ENCODE results near the gene CHCHD6. TPM values are rescaled to one million over a fixed set of nuclear protein-coding genes. Genes with fewer than 3 reads are reported as not detected.

The CHCHD6 gene
- total and polyA plus RNA-seq, 4 donors = 22.5 to 70.2 (median 49.7) TPM

- H3K9me3 ChIP-seq (ENCODE audit: control insufficient read depth, insufficient read depth, low read length) = no peaks in the 10 kb centered on the region
- H3K27ac ChIP-seq (ENCODE audit: low read depth, low read length) = no peak overlapping the region
- 84% methylated on average over 7 of the region's 11 CpGs for WGBS (ENCODE audit: insufficient coverage)
- no peak for DNase-seq (ENCODE audit: low read depth in 4 of 6, low spot score in 6 of 6)
- H3K36me3 ChIP-seq (ENCODE audit: control insufficient read depth, insufficient read depth, low read length) = no peaks in the 10 kb centered on the region
- H3K27me3 ChIP-seq (ENCODE audit: control insufficient read depth, insufficient read depth, low read length) = no peaks in the 10 kb centered on the region
- no peak overlapping the region for H3K4me3 ChIP-seq (ENCODE audit: low read depth, low read length)
- peaks cover 10% of the 10 kb centered on the region for H3K4me1 ChIP-seq (ENCODE audit: control insufficient read depth, insufficient read depth, low read length)
Measured at GRCh38 chr3:126661532-126662364, 42.3 kb upstream of the CHCHD6 start.

GRCh38 chr3:126663257-126663656, 40.8 kb upstream of the CHCHD6 start:
- Histone ChIP-seq H3K27ac (ENCODE audit: low read depth, low read length) (no peak overlapping the region), H3K27me3 (ENCODE audit: control insufficient read depth, insufficient read depth, low read length) (no peaks in the 10 kb centered on the region), H3K4me1 (ENCODE audit: control insufficient read depth, insufficient read depth, low read length) (peaks cover 10% of the 10 kb centered on the region), H3K9me3 (ENCODE audit: control insufficient read depth, insufficient read depth, low read length) (no peaks in the 10 kb centered on the region), H3K4me3 (ENCODE audit: low read depth, low read length) (no peak overlapping the region), H3K36me3 (ENCODE audit: control insufficient read depth, insufficient read depth, low read length) (no peaks in the 10 kb centered on the region)
- 75% methylated on average over 4 of the region's 4 CpGs for WGBS (ENCODE audit: insufficient coverage)
- DNase-seq (ENCODE audit: low read depth in 4 of 6, low spot score in 6 of 6) = no peak

- H3K36me3 ChIP-seq (ENCODE audit: control insufficient read depth, insufficient read depth, low read length) = no peaks in the 10 kb centered on the region
- WGBS (ENCODE audit: insufficient coverage) = 92% methylated on average over 8 of the region's 8 CpGs
- H3K4me3 ChIP-seq (ENCODE audit: low read depth, low read length) = no peak overlapping the region
- H3K27ac ChIP-seq (ENCODE audit: low read depth, low read length) = no peak overlapping the region
- no peaks in the 10 kb centered on the region for H3K9me3 ChIP-seq (ENCODE audit: control insufficient read depth, insufficient read depth, low read length)
- no peak for DNase-seq (ENCODE audit: low read depth in 4 of 6, low spot score in 6 of 6)
- H3K4me1 ChIP-seq (ENCODE audit: control insufficient read depth, insufficient read depth, low read length) = peaks cover 10% of the 10 kb centered on the region
- no peaks in the 10 kb centered on the region for H3K27me3 ChIP-seq (ENCODE audit: control insufficient read depth, insufficient read depth, low read length)
Measured at GRCh38 chr3:126663750-126664149, 40.3 kb upstream of the CHCHD6 start.

- no peaks in the 10 kb centered on the region for H3K36me3 ChIP-seq (ENCODE audit: control insufficient read depth, insufficient read depth, low read length)
- H3K4me1 ChIP-seq (ENCODE audit: control insufficient read depth, insufficient read depth, low read length) = peaks cover 10% of the 10 kb centered on the region
- no peaks in the 10 kb centered on the region for H3K27me3 ChIP-seq (ENCODE audit: control insufficient read depth, insufficient read depth, low read length)
- H3K4me3 ChIP-seq (ENCODE audit: low read depth, low read length) = no peak overlapping the region
- no peaks in the 10 kb centered on the region for H3K9me3 ChIP-seq (ENCODE audit: control insufficient read depth, insufficient read depth, low read length)
- peak in 2 of 6 donors; percentile 22 to 33 for DNase-seq (ENCODE audit: low read depth in 4 of 6, low spot score in 6 of 6)
- WGBS (ENCODE audit: insufficient coverage) = 34% methylated on average over 4 of the region's 5 CpGs
- no peak overlapping the region for H3K27ac ChIP-seq (ENCODE audit: low read depth, low read length)
Measured at GRCh38 chr3:126664591-126665214, 39.3 kb upstream of the CHCHD6 start.

- Histone ChIP-seq H3K36me3 (ENCODE audit: control insufficient read depth, insufficient read depth, low read length) (no peaks in the 10 kb centered on the region), H3K9me3 (ENCODE audit: control insufficient read depth, insufficient read depth, low read length) (no peaks in the 10 kb centered on the region), H3K4me1 (ENCODE audit: control insufficient read depth, insufficient read depth, low read length) (peaks cover 6% of the 10 kb centered on the region), H3K4me3 (ENCODE audit: low read depth, low read length) (no peak overlapping the region), H3K27ac (ENCODE audit: low read depth, low read length) (no peak overlapping the region), H3K27me3 (ENCODE audit: control insufficient read depth, insufficient read depth, low read length) (no peaks in the 10 kb centered on the region)
- no peak for DNase-seq (ENCODE audit: low read depth in 4 of 6, low spot score in 6 of 6)
- WGBS (ENCODE audit: insufficient coverage) = 75% methylated on average over 5 of the region's 6 CpGs
Measured at GRCh38 chr3:126665221-126665936, 38.7 kb upstream of the CHCHD6 start.

- Histone ChIP-seq H3K9me3 (ENCODE audit: control insufficient read depth, insufficient read depth, low read length) (no peaks in the 10 kb centered on the region), H3K27me3 (ENCODE audit: control insufficient read depth, insufficient read depth, low read length) (no peaks in the 10 kb centered on the region), H3K36me3 (ENCODE audit: control insufficient read depth, insufficient read depth, low read length) (no peaks in the 10 kb centered on the region), H3K4me1 (ENCODE audit: control insufficient read depth, insufficient read depth, low read length) (peaks cover 6% of the 10 kb centered on the region), H3K27ac (ENCODE audit: low read depth, low read length) (no peak overlapping the region), H3K4me3 (ENCODE audit: low read depth, low read length) (no peak overlapping the region)
- WGBS (ENCODE audit: insufficient coverage) = 89% methylated on average over 15 of the region's 15 CpGs
- no peak for DNase-seq (ENCODE audit: low read depth in 4 of 6, low spot score in 6 of 6)
Measured at GRCh38 chr3:126665959-126666657, 37.9 kb upstream of the CHCHD6 start.

GRCh38 chr3:126666658-126667528, 37.1 kb upstream of the CHCHD6 start:
- no peak for DNase-seq (ENCODE audit: low read depth in 4 of 6, low spot score in 6 of 6)
- no peaks in the 10 kb centered on the region for H3K9me3 ChIP-seq (ENCODE audit: control insufficient read depth, insufficient read depth, low read length)
- no peak overlapping the region for H3K4me3 ChIP-seq (ENCODE audit: low read depth, low read length)
- H3K27me3 ChIP-seq (ENCODE audit: control insufficient read depth, insufficient read depth, low read length) = no peaks in the 10 kb centered on the region
- H3K4me1 ChIP-seq (ENCODE audit: control insufficient read depth, insufficient read depth, low read length) = peaks cover 6% of the 10 kb centered on the region
- no peaks in the 10 kb centered on the region for H3K36me3 ChIP-seq (ENCODE audit: control insufficient read depth, insufficient read depth, low read length)
- WGBS (ENCODE audit: insufficient coverage) = 86% methylated on average over 12 of the region's 15 CpGs
- H3K27ac ChIP-seq (ENCODE audit: low read depth, low read length) = no peak overlapping the region

- Histone ChIP-seq H3K4me1 (ENCODE audit: control insufficient read depth, insufficient read depth, low read length) (peaks cover 6% of the 10 kb centered on the region), H3K27me3 (ENCODE audit: control insufficient read depth, insufficient read depth, low read length) (no peaks in the 10 kb centered on the region), H3K27ac (ENCODE audit: low read depth, low read length) (no peak overlapping the region), H3K36me3 (ENCODE audit: control insufficient read depth, insufficient read depth, low read length) (no peaks in the 10 kb centered on the region), H3K4me3 (ENCODE audit: low read depth, low read length) (no peak overlapping the region), H3K9me3 (ENCODE audit: control insufficient read depth, insufficient read depth, low read length) (no peaks in the 10 kb centered on the region)
- 86% methylated on average over 15 of the region's 15 CpGs for WGBS (ENCODE audit: insufficient coverage)
- DNase-seq (ENCODE audit: low read depth in 4 of 6, low spot score in 6 of 6) = no peak
Measured at GRCh38 chr3:126667631-126668449, 36.2 kb upstream of the CHCHD6 start.
